Measurements from ENCODE around the gene GBP3.

GBP3 gene

GRCh38 chr1:88980870-88981269 lies 41.8 kb downstream of the GBP3 start:
- Histone ChIP-seq H2BK120ac (ENCODE audit: low read depth, low read length) (no peak overlapping the region), H3K27ac (replicated peaks; ENCODE audit: low read length) (no peak overlapping the region), H3K4me3 (ENCODE audit: low read length in 2 of 2) (no peak overlapping the region), H2BK5ac (ENCODE audit: low read length) (no peak overlapping the region), H4K8ac (ENCODE audit: low read depth, low read length) (no peak overlapping the region), H3K4me1 (ENCODE audit: control insufficient read depth in 2 of 2, insufficient read depth in 1 of 2, low read depth in 1 of 2, low read length in 2 of 2) (no peaks in the 10 kb centered on the region), H2BK15ac (ENCODE audit: low read length) (no peak overlapping the region), H2AK5ac (ENCODE audit: low read depth, low read length) (no peak overlapping the region), H3K9me3 (replicated peaks in 1 of 2; ENCODE audit: control insufficient read depth in 2 of 2, insufficient read depth in 1 of 2, low read depth in 1 of 2, low read length in 2 of 2) (peaks cover 0 to 14% of the 10 kb centered on the region in 2 donors), H4K91ac (ENCODE audit: low read depth, low read length, poor library complexity) (no peak overlapping the region), H3K36me3 (replicated peaks in 1 of 2; ENCODE audit: control insufficient read depth in 2 of 2, insufficient read depth in 2 of 2, low read length in 2 of 2) (peaks cover 6 to 89% of the 10 kb centered on the region in 2 donors), H3K9ac (ENCODE audit: low read depth, low read length, poor library complexity) (no peak overlapping the region), H2BK12ac (ENCODE audit: low read length) (no peak overlapping the region), H3K4me2 (ENCODE audit: insufficient read depth, low read length, poor library complexity, severe bottlenecking) (no peak overlapping the region), H3K27me3 (ENCODE audit: control insufficient read depth in 3 of 3, insufficient read depth in 3 of 3, low read depth in 1 of 3, low read length in 3 of 3) (no peaks in the 10 kb centered on the region), H3K18ac (ENCODE audit: low read length) (no peak overlapping the region), H3K4ac (ENCODE audit: low read length) (no peak overlapping the region), H2AFZ (ENCODE audit: low read length) (no peak overlapping the region), H3K79me1 (ENCODE audit: low read depth, low read length) (peaks cover 3% of the 10 kb centered on the region), H3K14ac (ENCODE audit: low read length) (no peak overlapping the region), H3K23ac (ENCODE audit: low read depth, low read length, poor library complexity) (no peak overlapping the region)
- no CpG with 5 or more reads among the region's 1 CpG for WGBS, 2 donors (ENCODE audit: extremely low coverage in 2 of 2, insufficient read length in 2 of 2, insufficient replicate concordance in 1 of 2)
- DNase-seq (ENCODE audit: low spot score) = no peak

GRCh38 chr1:88979749-88980116 lies 42.9 kb downstream of the GBP3 start:
- Histone ChIP-seq H3K79me1 (ENCODE audit: low read depth, low read length) (peaks cover 3% of the 10 kb centered on the region), H3K23ac (ENCODE audit: low read depth, low read length, poor library complexity) (no peak overlapping the region), H3K4me3 (ENCODE audit: low read length in 2 of 2) (no peak overlapping the region), H3K4ac (ENCODE audit: low read length) (no peak overlapping the region), H3K18ac (ENCODE audit: low read length) (no peak overlapping the region), H3K36me3 (replicated peaks in 1 of 2; ENCODE audit: control insufficient read depth in 2 of 2, insufficient read depth in 2 of 2, low read length in 2 of 2) (peaks cover 6 to 80% of the 10 kb centered on the region in 2 donors), H4K8ac (ENCODE audit: low read depth, low read length) (no peak overlapping the region), H3K4me1 (ENCODE audit: control insufficient read depth in 2 of 2, insufficient read depth in 1 of 2, low read depth in 1 of 2, low read length in 2 of 2) (no peaks in the 10 kb centered on the region), H2AFZ (ENCODE audit: low read length) (no peak overlapping the region), H3K27me3 (ENCODE audit: control insufficient read depth in 3 of 3, insufficient read depth in 3 of 3, low read depth in 1 of 3, low read length in 3 of 3) (no peaks in the 10 kb centered on the region), H3K14ac (ENCODE audit: low read length) (no peak overlapping the region), H2BK5ac (ENCODE audit: low read length) (no peak overlapping the region), H3K27ac (replicated peaks; ENCODE audit: low read length) (no peak overlapping the region), H4K91ac (ENCODE audit: low read depth, low read length, poor library complexity) (no peak overlapping the region), H3K4me2 (ENCODE audit: insufficient read depth, low read length, poor library complexity, severe bottlenecking) (no peak overlapping the region), H2BK12ac (ENCODE audit: low read length) (no peak overlapping the region), H3K9ac (ENCODE audit: low read depth, low read length, poor library complexity) (no peak overlapping the region), H2BK15ac (ENCODE audit: low read length) (no peak overlapping the region), H2AK5ac (ENCODE audit: low read depth, low read length) (no peak overlapping the region), H2BK120ac (ENCODE audit: low read depth, low read length) (no peak overlapping the region), H3K9me3 (replicated peaks in 1 of 2; ENCODE audit: control insufficient read depth in 2 of 2, insufficient read depth in 1 of 2, low read depth in 1 of 2, low read length in 2 of 2) (peaks cover 0 to 9% of the 10 kb centered on the region in 2 donors)
- DNase-seq (ENCODE audit: low spot score) = no peak

GRCh38 chr1:88979054-88979748 lies 43.5 kb downstream of the GBP3 start:
- Histone ChIP-seq H2BK120ac (ENCODE audit: low read depth, low read length) (no peak overlapping the region), H3K4me1 (ENCODE audit: control insufficient read depth in 2 of 2, insufficient read depth in 1 of 2, low read depth in 1 of 2, low read length in 2 of 2) (no peaks in the 10 kb centered on the region), H2BK12ac (ENCODE audit: low read length) (no peak overlapping the region), H2BK5ac (ENCODE audit: low read length) (no peak overlapping the region), H3K4me3 (ENCODE audit: low read length in 2 of 2) (no peak overlapping the region), H3K27ac (replicated peaks; ENCODE audit: low read length) (no peak overlapping the region), H3K23ac (ENCODE audit: low read depth, low read length, poor library complexity) (no peak overlapping the region), H3K27me3 (ENCODE audit: control insufficient read depth in 3 of 3, insufficient read depth in 3 of 3, low read depth in 1 of 3, low read length in 3 of 3) (no peaks in the 10 kb centered on the region), H3K4me2 (ENCODE audit: insufficient read depth, low read length, poor library complexity, severe bottlenecking) (no peak overlapping the region), H3K9ac (ENCODE audit: low read depth, low read length, poor library complexity) (no peak overlapping the region), H2AK5ac (ENCODE audit: low read depth, low read length) (no peak overlapping the region), H3K14ac (ENCODE audit: low read length) (no peak overlapping the region), H2BK15ac (ENCODE audit: low read length) (no peak overlapping the region), H3K4ac (ENCODE audit: low read length) (no peak overlapping the region), H3K18ac (ENCODE audit: low read length) (no peak overlapping the region), H3K9me3 (replicated peaks in 1 of 2; ENCODE audit: control insufficient read depth in 2 of 2, insufficient read depth in 1 of 2, low read depth in 1 of 2, low read length in 2 of 2) (peaks cover 0 to 4% of the 10 kb centered on the region in 2 donors), H4K8ac (ENCODE audit: low read depth, low read length) (no peak overlapping the region), H3K36me3 (replicated peaks in 1 of 2; ENCODE audit: control insufficient read depth in 2 of 2, insufficient read depth in 2 of 2, low read length in 2 of 2) (peaks cover 6 to 75% of the 10 kb centered on the region in 2 donors), H3K79me1 (ENCODE audit: low read depth, low read length) (peaks cover 3% of the 10 kb centered on the region), H4K91ac (ENCODE audit: low read depth, low read length, poor library complexity) (no peak overlapping the region), H2AFZ (ENCODE audit: low read length) (no peak overlapping the region)
- no CpG with 5 or more reads among the region's 2 CpGs for WGBS, 2 donors (ENCODE audit: extremely low coverage in 2 of 2, insufficient read length in 2 of 2, insufficient replicate concordance in 1 of 2)
- no peak for DNase-seq (ENCODE audit: low spot score)

GRCh38 chr1:88976235-88976634 lies 46.4 kb downstream of the GBP3 start:
- no peaks in the 10 kb centered on the region for H3K4me1 ChIP-seq (ENCODE audit: control insufficient read depth in 2 of 2, insufficient read depth in 1 of 2, low read depth in 1 of 2, low read length in 2 of 2)
- DNase-seq (ENCODE audit: low spot score) = no peak
- peaks cover 2% of the 10 kb centered on the region for H3K79me1 ChIP-seq (ENCODE audit: low read depth, low read length)
- no CpG with 5 or more reads among the region's 5 CpGs for WGBS, 2 donors (ENCODE audit: extremely low coverage in 2 of 2, insufficient read length in 2 of 2, insufficient replicate concordance in 1 of 2)
- H3K4ac ChIP-seq (ENCODE audit: low read length) = no peak overlapping the region
- no peak overlapping the region for H2BK15ac ChIP-seq (ENCODE audit: low read length)
- no peak overlapping the region for H3K23ac ChIP-seq (ENCODE audit: low read depth, low read length, poor library complexity)
- H2BK120ac ChIP-seq (ENCODE audit: low read depth, low read length) = no peak overlapping the region
- H2AFZ ChIP-seq (ENCODE audit: low read length) = no peak overlapping the region
- H2BK5ac ChIP-seq (ENCODE audit: low read length) = no peak overlapping the region
- H4K8ac ChIP-seq (ENCODE audit: low read depth, low read length) = no peak overlapping the region
- H3K4me3 ChIP-seq (ENCODE audit: low read length in 2 of 2) = no peak overlapping the region
- H2BK12ac ChIP-seq (ENCODE audit: low read length) = no peak overlapping the region
- H4K91ac ChIP-seq (ENCODE audit: low read depth, low read length, poor library complexity) = no peak overlapping the region
- no peak overlapping the region for H2AK5ac ChIP-seq (ENCODE audit: low read depth, low read length)
- H3K27me3 ChIP-seq (ENCODE audit: control insufficient read depth in 3 of 3, insufficient read depth in 3 of 3, low read depth in 1 of 3, low read length in 3 of 3) = no peaks in the 10 kb centered on the region
- H3K14ac ChIP-seq (ENCODE audit: low read length) = no peak overlapping the region
- H3K9ac ChIP-seq (ENCODE audit: low read depth, low read length, poor library complexity) = no peak overlapping the region
- H3K27ac ChIP-seq (replicated peaks; ENCODE audit: low read length) = no peak overlapping the region
- H3K36me3 ChIP-seq (replicated peaks in 1 of 2; ENCODE audit: control insufficient read depth in 2 of 2, insufficient read depth in 2 of 2, low read length in 2 of 2) = peaks cover 1 to 50% of the 10 kb centered on the region in 2 donors
- no peaks in the 10 kb centered on the region for H3K9me3 ChIP-seq (replicated peaks in 1 of 2; ENCODE audit: control insufficient read depth in 2 of 2, insufficient read depth in 1 of 2, low read depth in 1 of 2, low read length in 2 of 2)
- no peak overlapping the region for H3K18ac ChIP-seq (ENCODE audit: low read length)
- H3K4me2 ChIP-seq (ENCODE audit: insufficient read depth, low read length, poor library complexity, severe bottlenecking) = no peak overlapping the region

Data from neuronal stem cell (in vitro differentiated cells).